Pons (tissue), 1 donor: ENCODE measurements around the gene ZNF668.
"Not testable (repeated sequence)": the region's sequence is repeated elsewhere in the genome, so short reads cannot be mapped to it uniquely, and the experiment has no call there.

Experiments
- DNase-seq: peaks from one replicate; pipeline ENCODE4 v3.0.0-alpha.2; 2016; ENCODE audit warnings: low spot score

The ZNF668 gene

GRCh38 chr16:31100876-31101641, 27.0 kb upstream of the ZNF668 start:
- DNase-seq, result not testable (repeated sequence)

- DNase-seq, result no peak
Measured at GRCh38 chr16:31099860-31100638, 26.0 kb upstream of the ZNF668 start.

- peak; percentile 96 for DNase-seq
Measured at GRCh38 chr16:31094424-31095120, 20.5 kb upstream of the ZNF668 start, which contains the start of gene VKORC1. VKORC1 (minus strand) TSS chr16:31094797; CDS start chr16:31094729, 68 bp downstream.

DNA sequence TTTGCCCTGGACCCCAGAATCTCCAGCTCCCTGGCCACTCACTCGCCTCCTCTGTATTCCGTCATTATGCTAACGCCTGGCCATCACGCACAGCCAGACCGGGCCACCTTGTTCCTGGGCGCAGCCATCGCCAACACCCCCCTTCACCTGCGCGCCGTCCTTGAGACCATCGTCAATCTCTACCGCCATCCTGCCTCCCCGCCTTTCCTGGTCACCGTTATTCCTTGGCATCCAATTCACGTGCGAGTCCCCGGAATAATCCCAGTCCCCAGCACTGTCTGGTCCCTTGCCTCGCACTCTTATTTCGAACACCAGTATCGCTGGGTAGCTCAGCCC, 20.0 kb upstream of the ZNF668 start:
- DNase-seq, result no peak

DNA sequence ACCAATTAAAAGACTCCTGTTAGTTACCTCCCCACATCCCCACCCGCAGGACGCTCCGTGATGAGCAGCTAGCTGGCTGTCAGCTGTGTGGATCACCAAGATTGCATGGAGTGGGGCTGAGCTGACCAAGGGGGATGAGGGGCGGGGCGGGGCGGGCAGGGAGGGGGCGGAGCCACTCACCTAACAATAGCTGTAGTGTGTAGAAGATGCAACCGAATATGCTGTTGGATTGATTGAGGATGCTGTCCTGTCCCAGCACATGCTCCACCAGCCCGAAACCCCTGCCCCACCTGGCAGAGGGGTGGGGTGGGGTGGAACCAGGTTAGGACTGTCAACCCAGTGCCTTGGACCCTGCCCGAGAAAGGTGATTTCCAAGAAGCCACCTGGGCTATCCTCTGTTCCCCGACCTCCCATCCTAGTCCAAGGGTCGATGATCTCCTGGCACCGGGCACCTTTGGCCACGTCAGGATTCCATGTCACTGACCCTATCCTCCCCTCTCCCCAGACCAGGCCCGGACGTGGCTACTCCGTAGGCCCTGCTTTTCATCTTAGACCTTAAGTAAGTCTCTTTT, 19.2 kb upstream of the ZNF668 start:
- peak; percentile 72 for DNase-seq

DNA sequence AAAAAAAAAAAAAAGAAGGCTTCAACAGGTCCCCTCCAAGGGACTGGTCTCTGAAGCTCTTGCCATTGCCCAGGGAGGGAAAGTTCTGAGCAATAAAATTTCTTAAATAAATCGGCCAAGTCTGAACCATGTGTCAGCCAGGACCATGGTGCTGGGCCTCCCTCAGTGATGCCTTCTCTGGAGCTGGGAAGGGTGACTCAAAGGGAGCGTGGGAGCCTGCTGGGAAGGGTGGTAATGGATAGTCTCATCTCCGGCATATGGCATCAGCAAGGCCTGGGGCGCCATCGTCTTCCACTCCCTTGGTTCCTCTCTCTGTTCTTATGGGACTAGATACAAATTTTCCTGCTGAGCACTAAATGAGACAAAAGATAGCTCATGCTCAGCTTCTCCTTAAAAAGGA, 18.3 kb upstream of the ZNF668 start:
- DNase-seq, result no peak

- DNase-seq, result no peak
Measured at GRCh38 chr16:31090540-31090939, 16.5 kb upstream of the ZNF668 start.

- no peak for DNase-seq
Measured at GRCh38 chr16:31089199-31089598, 15.2 kb upstream of the ZNF668 start.

DNA sequence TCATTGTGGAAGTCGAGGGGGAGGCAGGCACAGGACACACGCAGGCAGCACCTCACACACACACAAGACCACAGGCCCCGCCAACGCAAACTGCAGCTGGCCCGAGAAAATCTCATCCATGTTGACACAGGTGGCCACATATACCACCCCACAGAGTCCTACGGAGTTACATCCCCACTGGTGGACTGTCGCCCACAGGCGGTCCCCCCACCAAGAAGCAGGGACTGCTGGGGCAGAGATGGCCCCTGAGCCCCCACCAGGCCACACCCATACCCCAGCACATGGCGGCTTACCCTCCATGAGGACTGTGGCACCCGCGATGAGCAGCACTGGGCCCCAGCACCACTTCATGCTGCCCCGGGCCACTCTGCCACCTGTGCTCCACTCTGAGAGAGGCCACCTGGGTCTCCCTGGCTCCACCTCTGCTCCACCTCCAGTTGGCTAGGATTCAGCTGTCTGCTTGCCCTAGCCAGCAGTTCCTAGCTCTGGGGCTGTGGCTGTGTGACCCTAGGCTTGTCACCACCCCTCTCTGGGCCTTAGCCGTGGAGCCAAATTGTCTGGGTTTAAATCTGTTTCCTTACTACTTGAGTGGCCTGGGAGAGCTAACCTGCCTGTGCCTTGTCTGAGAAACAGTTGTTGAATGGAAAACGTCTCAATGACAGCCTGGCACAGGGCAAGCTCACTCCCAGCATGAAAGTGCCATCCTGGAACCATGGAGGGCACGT, 14.6 kb upstream of the ZNF668 start, which contains the start of gene PRSS53:
Gene PRSS53 (minus strand): TSS at position 485 of the 725 bp plus-strand sequence. CDS start 134 bp downstream, at position 351.
- DNase-seq, result no peak

- no peak for DNase-seq
Measured at GRCh38 chr16:31087971-31088370, 13.9 kb upstream of the ZNF668 start.

DNA sequence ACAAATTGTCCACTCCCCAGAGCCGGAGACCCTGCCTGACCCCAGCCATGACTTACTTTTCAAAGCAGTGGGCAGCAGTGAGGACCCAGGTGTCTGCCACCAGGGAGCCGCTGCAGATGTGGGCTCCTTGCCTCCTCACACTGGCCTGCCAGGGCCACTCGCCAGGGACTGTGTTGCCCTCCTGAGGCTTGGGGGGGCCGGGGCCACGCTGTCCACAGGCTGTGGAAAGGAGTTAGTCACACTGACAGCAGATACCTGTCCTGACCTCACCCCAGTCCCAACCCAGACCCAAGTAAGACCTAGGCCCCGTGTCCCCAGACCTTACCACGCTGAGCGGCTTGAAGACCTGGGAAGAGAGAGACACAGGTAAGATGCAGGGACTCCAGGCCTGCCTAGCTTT, 13.4 kb upstream of the ZNF668 start:
- DNase-seq, result no peak

GRCh38 chr16:31086629-31086906, 12.5 kb upstream of the ZNF668 start:
- DNase-seq, result no peak

- DNase-seq, result no peak
Measured at GRCh38 chr16:31085873-31086628, 12.0 kb upstream of the ZNF668 start.

DNA sequence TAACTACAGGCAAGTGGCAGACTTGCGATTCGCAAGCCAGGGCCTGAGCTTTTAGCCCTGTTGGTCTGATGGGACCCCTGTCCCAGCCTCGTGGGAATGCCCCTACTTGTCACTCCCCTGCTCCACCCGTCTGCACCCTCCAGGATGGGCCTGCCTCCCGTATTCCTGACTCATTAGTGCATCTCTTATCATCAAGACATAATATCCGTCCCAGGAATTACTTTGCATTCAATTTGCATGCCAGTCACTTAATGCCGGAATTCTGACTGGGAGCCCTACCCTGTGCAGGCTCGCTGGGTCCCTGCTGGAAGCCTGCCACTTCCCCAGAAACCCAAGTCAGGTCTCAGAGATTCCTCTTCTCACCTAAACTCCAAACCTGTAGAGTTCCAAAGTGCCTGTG, 11.4 kb upstream of the ZNF668 start:
- no peak for DNase-seq

DNA sequence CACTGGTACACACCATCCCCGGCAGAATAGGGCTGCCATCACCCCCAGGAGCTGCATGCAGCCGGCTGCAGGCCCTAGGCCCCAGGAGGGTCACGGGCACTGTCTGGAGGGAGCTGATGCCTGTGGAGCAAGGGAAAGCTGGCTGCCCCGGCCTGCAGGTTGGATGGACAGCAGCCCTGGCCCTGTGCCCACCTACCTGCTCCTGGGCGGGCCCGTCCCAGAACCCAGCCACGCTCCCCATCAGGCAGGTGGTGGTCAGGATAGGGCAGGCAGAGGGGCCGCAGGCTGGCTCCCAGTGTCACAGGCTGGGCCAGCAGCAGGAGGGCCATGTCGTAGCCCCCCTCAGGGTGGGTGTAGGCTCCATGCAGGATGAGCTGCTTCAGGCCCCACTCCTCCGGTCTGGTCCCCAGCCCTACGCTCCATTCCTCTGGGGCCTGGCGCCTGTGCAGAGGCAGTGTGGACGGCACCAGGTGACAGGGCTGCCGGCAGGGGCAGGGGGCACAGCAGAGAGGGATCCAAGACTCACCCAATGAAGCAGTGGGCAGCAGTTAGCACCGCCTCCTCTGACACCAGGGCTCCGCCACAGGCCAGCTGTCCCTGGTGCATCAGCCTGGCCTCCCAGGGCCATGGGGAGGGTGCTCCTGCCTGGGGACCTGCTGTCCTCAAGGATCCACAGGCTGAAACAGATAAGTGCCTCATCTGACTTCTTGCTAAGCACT, 10.7 kb upstream of the ZNF668 start:
- DNase-seq, result no peak

- DNase-seq, result no peak
Measured at GRCh38 chr16:31083981-31084380, 9.9 kb upstream of the ZNF668 start.

DNA sequence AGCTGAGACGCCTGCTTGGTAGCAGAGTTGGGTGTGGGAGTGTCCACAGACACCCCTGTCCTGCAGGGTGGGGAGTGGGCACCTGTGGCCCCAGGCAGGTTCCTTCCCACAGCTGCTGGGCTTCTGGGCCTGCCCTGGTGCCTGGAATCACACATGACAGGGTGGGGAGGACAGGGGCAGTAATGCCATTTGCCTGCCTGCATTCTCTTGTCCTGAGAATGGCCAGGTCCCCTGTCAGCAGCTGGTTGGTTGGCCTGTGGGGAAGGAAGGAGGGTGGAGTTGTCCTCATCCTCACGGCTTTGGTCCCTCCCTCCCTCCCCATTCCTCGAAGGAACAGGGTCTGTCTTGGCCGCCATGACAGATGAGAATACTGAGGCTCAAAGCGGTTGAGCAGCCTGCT, 9.5 kb upstream of the ZNF668 start:
- no peak for DNase-seq

DNA sequence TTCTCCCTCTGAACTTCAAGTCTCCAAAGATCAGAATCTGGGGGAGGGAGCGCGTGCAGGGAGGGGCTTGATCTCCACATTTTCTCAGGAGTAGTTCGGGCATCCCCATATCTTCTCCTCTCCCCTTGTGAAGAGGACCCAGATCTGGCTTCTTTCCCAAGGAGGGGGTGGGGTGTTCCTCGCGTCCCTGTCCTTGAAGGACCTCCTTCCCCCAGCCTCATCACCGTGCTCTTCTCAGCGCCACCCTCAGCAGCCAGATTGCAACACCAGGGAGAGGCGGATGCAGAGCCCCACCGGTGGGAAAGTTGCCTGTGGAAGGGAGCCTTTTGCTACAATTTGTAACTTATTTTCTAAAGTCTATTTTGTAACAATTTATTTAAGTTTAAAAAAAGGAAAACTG, 9.0 kb upstream of the ZNF668 start:
- no peak for DNase-seq

GRCh38 chr16:31082368-31083045, 8.5 kb upstream of the ZNF668 start:
- DNase-seq, result no peak
